ENCODE results near the gene TNFSF12. TPM values are rescaled to one million over a fixed set of nuclear protein-coding genes. Genes with fewer than 3 reads are reported as not detected.

Gene TNFSF12
- 5.9 and 22.8 TPM in 2 replicates for total RNA-seq (2014; rRNA removed; shearing (Covaris generic))

GRCh38 chr17:7548585-7549400, at the start of gene TNFSF12:
TSS of gene TNFSF12 (plus strand) at chr17:7549058. CDS start at chr17:7549154, 96 bp downstream.
- Histone ChIP-seq H3K4me1 (replicated peaks) (peaks cover 12% of the 10 kb centered on the region), H3K36me3 (no peaks in the 10 kb centered on the region), H3K27me3 (replicated peaks) (no peaks in the 10 kb centered on the region), H3K4me3 (peak within 1 kb of the TSS; percentile 47), H3K9me3 (replicated peaks) (no peaks in the 10 kb centered on the region), H3K27ac (no peak within 1 kb of the TSS)
- DNase-seq (ENCODE audit: low read depth in 1 of 2, low spot score in 2 of 2) = peak; percentile 29 to 61

GRCh38 chr17:7499161-7499560, 49.7 kb upstream of the TNFSF12 start:
- Histone ChIP-seq H3K36me3 (peaks cover 96% of the 10 kb centered on the region), H3K4me1 (replicated peaks) (no peaks in the 10 kb centered on the region), H3K4me3 (no peak overlapping the region), H3K27ac (no peak overlapping the region), H3K27me3 (replicated peaks) (no peaks in the 10 kb centered on the region), H3K9me3 (replicated peaks) (no peaks in the 10 kb centered on the region)
- no peak for DNase-seq (ENCODE audit: low read depth in 1 of 2, low spot score in 2 of 2)

- Histone ChIP-seq H3K27ac (no peak overlapping the region), H3K4me1 (replicated peaks) (no peaks in the 10 kb centered on the region), H3K27me3 (replicated peaks) (no peaks in the 10 kb centered on the region), H3K9me3 (replicated peaks) (no peaks in the 10 kb centered on the region), H3K4me3 (no peak overlapping the region), H3K36me3 (peaks cover 100% of the 10 kb centered on the region)
- DNase-seq (ENCODE audit: low read depth in 1 of 2, low spot score in 2 of 2) = no peak
Measured at GRCh38 chr17:7501729-7502128, 47.1 kb upstream of the TNFSF12 start.

- Histone ChIP-seq H3K4me3 (no peak overlapping the region), H3K9me3 (replicated peaks) (no peaks in the 10 kb centered on the region), H3K36me3 (peaks cover 100% of the 10 kb centered on the region), H3K27me3 (replicated peaks) (no peaks in the 10 kb centered on the region), H3K4me1 (replicated peaks) (no peaks in the 10 kb centered on the region), H3K27ac (no peak overlapping the region)
- DNase-seq (ENCODE audit: low read depth in 1 of 2, low spot score in 2 of 2) = no peak
Measured at GRCh38 chr17:7502171-7502847, 46.5 kb upstream of the TNFSF12 start.

- no peaks in the 10 kb centered on the region for H3K4me1 ChIP-seq (replicated peaks)
- no peaks in the 10 kb centered on the region for H3K27me3 ChIP-seq (replicated peaks)
- H3K4me3 ChIP-seq = no peak overlapping the region
- H3K9me3 ChIP-seq (replicated peaks) = no peaks in the 10 kb centered on the region
- DNase-seq (ENCODE audit: low read depth in 1 of 2, low spot score in 2 of 2) = no peak
- H3K27ac ChIP-seq = no peak overlapping the region
- peaks cover 100% of the 10 kb centered on the region for H3K36me3 ChIP-seq
Measured at GRCh38 chr17:7502987-7503386, 45.9 kb upstream of the TNFSF12 start.

- Histone ChIP-seq H3K27me3 (replicated peaks) (no peaks in the 10 kb centered on the region), H3K27ac (no peak overlapping the region), H3K4me3 (no peak overlapping the region), H3K9me3 (replicated peaks) (no peaks in the 10 kb centered on the region), H3K4me1 (replicated peaks) (no peaks in the 10 kb centered on the region), H3K36me3 (peaks cover 100% of the 10 kb centered on the region)
- DNase-seq (ENCODE audit: low read depth in 1 of 2, low spot score in 2 of 2) = no peak
Measured at GRCh38 chr17:7503521-7503920, 45.3 kb upstream of the TNFSF12 start.

- Histone ChIP-seq H3K27me3 (replicated peaks) (no peaks in the 10 kb centered on the region), H3K27ac (no peak overlapping the region), H3K36me3 (peaks cover 98% of the 10 kb centered on the region), H3K4me3 (no peak overlapping the region), H3K4me1 (replicated peaks) (no peaks in the 10 kb centered on the region), H3K9me3 (replicated peaks) (no peaks in the 10 kb centered on the region)
- DNase-seq (ENCODE audit: low read depth in 1 of 2, low spot score in 2 of 2) = no peak
Measured at GRCh38 chr17:7508145-7508544, 40.7 kb upstream of the TNFSF12 start.

GRCh38 chr17:7508846-7509245, 40.0 kb upstream of the TNFSF12 start:
- Histone ChIP-seq H3K36me3 (peaks cover 98% of the 10 kb centered on the region), H3K27ac (no peak overlapping the region), H3K4me3 (no peak overlapping the region), H3K27me3 (replicated peaks) (no peaks in the 10 kb centered on the region), H3K9me3 (replicated peaks) (no peaks in the 10 kb centered on the region), H3K4me1 (replicated peaks) (no peaks in the 10 kb centered on the region)
- DNase-seq (ENCODE audit: low read depth in 1 of 2, low spot score in 2 of 2) = no peak

- Histone ChIP-seq H3K4me3 (no peak overlapping the region), H3K9me3 (replicated peaks) (no peaks in the 10 kb centered on the region), H3K27me3 (replicated peaks) (no peaks in the 10 kb centered on the region), H3K27ac (no peak overlapping the region), H3K4me1 (replicated peaks) (no peaks in the 10 kb centered on the region), H3K36me3 (peaks cover 97% of the 10 kb centered on the region)
- no peak for DNase-seq (ENCODE audit: low read depth in 1 of 2, low spot score in 2 of 2)
Measured at GRCh38 chr17:7509937-7510336, 38.9 kb upstream of the TNFSF12 start.

GRCh38 chr17:7511108-7511507, 37.8 kb upstream of the TNFSF12 start:
- Histone ChIP-seq H3K4me3 (no peak overlapping the region), H3K4me1 (replicated peaks) (no peaks in the 10 kb centered on the region), H3K27me3 (replicated peaks) (no peaks in the 10 kb centered on the region), H3K36me3 (peaks cover 88% of the 10 kb centered on the region), H3K9me3 (replicated peaks) (no peaks in the 10 kb centered on the region), H3K27ac (no peak overlapping the region)
- no peak for DNase-seq (ENCODE audit: low read depth in 1 of 2, low spot score in 2 of 2)

GRCh38 chr17:7512105-7512504, 36.8 kb upstream of the TNFSF12 start:
- no peak overlapping the region for H3K27ac ChIP-seq
- H3K4me1 ChIP-seq (replicated peaks) = no peaks in the 10 kb centered on the region
- no peak for DNase-seq (ENCODE audit: low read depth in 1 of 2, low spot score in 2 of 2)
- no peaks in the 10 kb centered on the region for H3K9me3 ChIP-seq (replicated peaks)
- H3K27me3 ChIP-seq (replicated peaks) = no peaks in the 10 kb centered on the region
- H3K36me3 ChIP-seq = peaks cover 78% of the 10 kb centered on the region
- H3K4me3 ChIP-seq = no peak overlapping the region

- DNase-seq (ENCODE audit: low read depth in 1 of 2, low spot score in 2 of 2) = no peak
- H3K9me3 ChIP-seq (replicated peaks) = no peaks in the 10 kb centered on the region
- no peak overlapping the region for H3K27ac ChIP-seq
- H3K36me3 ChIP-seq = peaks cover 69% of the 10 kb centered on the region
- H3K27me3 ChIP-seq (replicated peaks) = no peaks in the 10 kb centered on the region
- no peaks in the 10 kb centered on the region for H3K4me1 ChIP-seq (replicated peaks)
- H3K4me3 ChIP-seq = no peak overlapping the region
Measured at GRCh38 chr17:7512824-7513540, 35.9 kb upstream of the TNFSF12 start.

- H3K4me1 ChIP-seq (replicated peaks) = no peaks in the 10 kb centered on the region
- DNase-seq (ENCODE audit: low read depth in 1 of 2, low spot score in 2 of 2) = no peak
- peaks cover 59% of the 10 kb centered on the region for H3K36me3 ChIP-seq
- H3K4me3 ChIP-seq = no peak overlapping the region
- H3K27ac ChIP-seq = no peak overlapping the region
- no peaks in the 10 kb centered on the region for H3K9me3 ChIP-seq (replicated peaks)
- H3K27me3 ChIP-seq (replicated peaks) = no peaks in the 10 kb centered on the region
Measured at GRCh38 chr17:7513850-7514419, 34.9 kb upstream of the TNFSF12 start.
